22Rv1 (cell line): ENCODE data around the gene LRRC8D.
"Not testable (repeated sequence)": the region's sequence is repeated elsewhere in the genome, so short reads cannot be mapped to it uniquely, and the experiment has no call there.

Source experiments
- H3K27ac ChIP-seq: fragments of 450-650 bp; 2 replicates; pipeline ENCODE4 v1.5.1; 2017
- CTCF ChIP-seq: fragments of 450-650 bp; IDR thresholded peaks from 2 replicates; pipeline ENCODE4 v1.5.1; 2017; ENCODE audit warnings: mild to moderate bottlenecking
- ZFX ChIP-seq: fragments of 450-650 bp; IDR thresholded peaks from 2 replicates; pipeline ENCODE4 v1.6.1; 2017; ENCODE audit warnings: antibody characterized with exemption, borderline replicate concordance

The LRRC8D gene

GRCh38 chr1:89786628-89787214 lies 34.1 kb upstream of the LRRC8D start:
- TF ChIP-seq ZFX (no peak), CTCF (no peak)

GRCh38 chr1:89790592-89790991 lies 30.2 kb upstream of the LRRC8D start:
- TF ChIP-seq CTCF (no peak), ZFX (no peak)

More at GRCh38 chr1:89786628-89787214, 34.1 kb upstream of the LRRC8D start:
- H3K27ac ChIP-seq, result no peak overlapping the region

GRCh38 chr1:89791064-89791726 lies 29.6 kb upstream of the LRRC8D start:
- TF ChIP-seq CTCF, result no peak
- no peak for TF ChIP-seq ZFX
- no peak overlapping the region for H3K27ac ChIP-seq

More at GRCh38 chr1:89790592-89790991, 30.2 kb upstream of the LRRC8D start:
- no peak overlapping the region for H3K27ac ChIP-seq

GRCh38 chr1:89794406-89794805 lies 26.4 kb upstream of the LRRC8D start:
- no peak overlapping the region for H3K27ac ChIP-seq
- TF ChIP-seq CTCF, result no peak
- no peak for TF ChIP-seq ZFX

GRCh38 chr1:89795571-89795970 lies 25.3 kb upstream of the LRRC8D start:
- H3K27ac ChIP-seq, result not testable (repeated sequence)

- not testable (repeated sequence) for H3K27ac ChIP-seq
Measured at GRCh38 chr1:89797876-89798275, 23.0 kb upstream of the LRRC8D start.

GRCh38 chr1:89799495-89799894 lies 21.3 kb upstream of the LRRC8D start:
- TF ChIP-seq CTCF, result no peak
- TF ChIP-seq ZFX, result no peak
- H3K27ac ChIP-seq, result no peak overlapping the region

- TF ChIP-seq CTCF (no peak), ZFX (no peak)
- no peak overlapping the region for H3K27ac ChIP-seq
Measured at GRCh38 chr1:89800022-89800655, 20.7 kb upstream of the LRRC8D start.
